Measurements from ENCODE around the gene DNAH2. TPM values are rescaled to one million over a fixed set of nuclear protein-coding genes. Genes with fewer than 3 reads are reported as not detected.

Gene DNAH2
- total and polyA plus RNA-seq, 9 of the 15 experiments (the other 6 are each of a cell fraction or from before 2014, with no cell fraction given): 0.03 TPM; not detected in 8

DNA sequence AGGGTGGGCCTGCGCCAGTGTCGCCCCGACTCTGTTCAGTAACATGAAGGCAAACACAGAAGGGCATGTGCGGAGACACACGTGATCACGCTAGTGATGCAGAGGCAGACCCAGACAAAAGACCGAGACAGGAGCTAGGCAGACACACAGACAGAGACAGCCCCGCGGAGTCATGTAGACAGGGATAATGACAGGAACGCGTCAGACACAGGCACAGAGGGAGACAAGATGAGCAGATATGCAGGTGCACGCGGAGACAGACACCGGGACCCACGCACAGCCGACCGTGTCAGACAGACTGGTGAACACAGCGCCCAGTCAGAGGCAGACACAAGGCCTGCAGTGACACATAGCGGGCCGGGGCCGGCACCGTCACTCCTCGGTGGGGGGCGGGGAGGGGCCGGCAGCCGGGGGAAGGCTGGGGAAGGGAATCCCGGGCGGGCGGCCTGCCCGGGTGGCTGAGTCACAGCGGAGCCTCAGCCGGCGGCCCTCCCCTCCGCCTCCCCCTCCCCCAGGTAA is 123.9 kb downstream of the DNAH2 start (continued):
- TF ChIP-seq, protein P1, sequence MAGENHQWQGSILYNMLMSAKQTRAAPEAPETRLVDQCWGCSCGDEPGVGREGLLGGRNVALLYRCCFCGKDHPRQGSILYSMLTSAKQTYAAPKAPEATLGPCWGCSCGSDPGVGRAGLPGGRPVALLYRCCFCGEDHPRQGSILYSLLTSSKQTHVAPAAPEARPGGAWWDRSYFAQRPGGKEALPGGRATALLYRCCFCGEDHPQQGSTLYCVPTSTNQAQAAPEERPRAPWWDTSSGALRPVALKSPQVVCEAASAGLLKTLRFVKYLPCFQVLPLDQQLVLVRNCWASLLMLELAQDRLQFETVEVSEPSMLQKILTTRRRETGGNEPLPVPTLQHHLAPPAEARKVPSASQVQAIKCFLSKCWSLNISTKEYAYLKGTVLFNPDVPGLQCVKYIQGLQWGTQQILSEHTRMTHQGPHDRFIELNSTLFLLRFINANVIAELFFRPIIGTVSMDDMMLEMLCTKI (IDR thresholded peaks at IDR 0.05; ENCODE audit: partially characterized antibody): no peak
- TF ChIP-seq ZEB2 (IDR thresholded peaks at IDR 0.05) (peak; percentile 50; the same call in 1 of the 2 replicates), CBFA2T3 (IDR thresholded peaks at IDR 0.05) (peak; percentile 37), FOXA3 (CRISPR knock-in tag; conservative IDR thresholded peaks at IDR 0.05 in 1 of 2, IDR thresholded peaks at IDR 0.05 in 1 of 2) (0 out of 4 replicates have a peak, but pooled peaks of 1 of the 2 experiments have one; percentile 23), CTBP1 (IDR thresholded peaks at IDR 0.05; ENCODE audit: borderline replicate concordance) (peak; percentile 67; the same call in 1 of the 2 replicates), SREBF1 (IDR thresholded peaks at IDR 0.05; ENCODE audit: borderline replicate concordance, low read depth, low read length) (no peak), ILF3 (IDR thresholded peaks at IDR 0.05; ENCODE audit: borderline replicate concordance) (no peak), HNRNPH1 (optimal IDR thresholded peaks at IDR 0.05; ENCODE audit: low read depth, low read length) (no peak), NFE2 (IDR thresholded peaks at IDR 0.05; ENCODE audit: low read depth) (peak; percentile 18; the same call in 1 of the 2 replicates), TEAD4 (IDR thresholded peaks at IDR 0.05; ENCODE audit: low read length) (no peak), TEAD4 (CRISPR knock-in tag; IDR thresholded peaks at IDR 0.05; ENCODE audit: borderline replicate concordance) (0 out of 2 replicates have a peak, but pooled peaks have one; percentile 48), PCBP2 (IDR thresholded peaks at IDR 0.05; ENCODE audit: low read depth, low read length, poor library complexity, severe bottlenecking) (no peak), ARID1B (IDR thresholded peaks at IDR 0.05) (peak; percentile 31), ZNF668 (CRISPR knock-in tag; IDR thresholded peaks at IDR 0.05) (no peak)
- TF ChIP-seq, protein P2, sequence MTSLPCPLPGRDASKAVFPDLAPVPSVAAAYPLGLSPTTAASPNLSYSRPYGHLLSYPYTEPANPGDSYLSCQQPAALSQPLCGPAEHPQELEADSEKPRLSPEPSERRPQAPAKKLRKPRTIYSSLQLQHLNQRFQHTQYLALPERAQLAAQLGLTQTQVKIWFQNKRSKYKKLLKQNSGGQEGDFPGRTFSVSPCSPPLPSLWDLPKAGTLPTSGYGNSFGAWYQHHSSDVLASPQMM (CRISPR knock-in tag; IDR thresholded peaks at IDR 0.05): no peak
- TF ChIP-seq, protein P3, sequence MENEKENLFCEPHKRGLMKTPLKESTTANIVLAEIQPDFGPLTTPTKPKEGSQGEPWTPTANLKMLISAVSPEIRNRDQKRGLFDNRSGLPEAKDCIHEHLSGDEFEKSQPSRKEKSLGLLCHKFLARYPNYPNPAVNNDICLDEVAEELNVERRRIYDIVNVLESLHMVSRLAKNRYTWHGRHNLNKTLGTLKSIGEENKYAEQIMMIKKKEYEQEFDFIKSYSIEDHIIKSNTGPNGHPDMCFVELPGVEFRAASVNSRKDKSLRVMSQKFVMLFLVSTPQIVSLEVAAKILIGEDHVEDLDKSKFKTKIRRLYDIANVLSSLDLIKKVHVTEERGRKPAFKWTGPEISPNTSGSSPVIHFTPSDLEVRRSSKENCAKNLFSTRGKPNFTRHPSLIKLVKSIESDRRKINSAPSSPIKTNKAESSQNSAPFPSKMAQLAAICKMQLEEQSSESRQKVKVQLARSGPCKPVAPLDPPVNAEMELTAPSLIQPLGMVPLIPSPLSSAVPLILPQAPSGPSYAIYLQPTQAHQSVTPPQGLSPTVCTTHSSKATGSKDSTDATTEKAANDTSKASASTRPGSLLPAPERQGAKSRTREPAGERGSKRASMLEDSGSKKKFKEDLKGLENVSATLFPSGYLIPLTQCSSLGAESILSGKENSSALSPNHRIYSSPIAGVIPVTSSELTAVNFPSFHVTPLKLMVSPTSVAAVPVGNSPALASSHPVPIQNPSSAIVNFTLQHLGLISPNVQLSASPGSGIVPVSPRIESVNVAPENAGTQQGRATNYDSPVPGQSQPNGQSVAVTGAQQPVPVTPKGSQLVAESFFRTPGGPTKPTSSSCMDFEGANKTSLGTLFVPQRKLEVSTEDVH (IDR thresholded peaks at IDR 0.05; ENCODE audit: low read depth, partially characterized antibody): no peak
- TF ChIP-seq, protein P4, sequence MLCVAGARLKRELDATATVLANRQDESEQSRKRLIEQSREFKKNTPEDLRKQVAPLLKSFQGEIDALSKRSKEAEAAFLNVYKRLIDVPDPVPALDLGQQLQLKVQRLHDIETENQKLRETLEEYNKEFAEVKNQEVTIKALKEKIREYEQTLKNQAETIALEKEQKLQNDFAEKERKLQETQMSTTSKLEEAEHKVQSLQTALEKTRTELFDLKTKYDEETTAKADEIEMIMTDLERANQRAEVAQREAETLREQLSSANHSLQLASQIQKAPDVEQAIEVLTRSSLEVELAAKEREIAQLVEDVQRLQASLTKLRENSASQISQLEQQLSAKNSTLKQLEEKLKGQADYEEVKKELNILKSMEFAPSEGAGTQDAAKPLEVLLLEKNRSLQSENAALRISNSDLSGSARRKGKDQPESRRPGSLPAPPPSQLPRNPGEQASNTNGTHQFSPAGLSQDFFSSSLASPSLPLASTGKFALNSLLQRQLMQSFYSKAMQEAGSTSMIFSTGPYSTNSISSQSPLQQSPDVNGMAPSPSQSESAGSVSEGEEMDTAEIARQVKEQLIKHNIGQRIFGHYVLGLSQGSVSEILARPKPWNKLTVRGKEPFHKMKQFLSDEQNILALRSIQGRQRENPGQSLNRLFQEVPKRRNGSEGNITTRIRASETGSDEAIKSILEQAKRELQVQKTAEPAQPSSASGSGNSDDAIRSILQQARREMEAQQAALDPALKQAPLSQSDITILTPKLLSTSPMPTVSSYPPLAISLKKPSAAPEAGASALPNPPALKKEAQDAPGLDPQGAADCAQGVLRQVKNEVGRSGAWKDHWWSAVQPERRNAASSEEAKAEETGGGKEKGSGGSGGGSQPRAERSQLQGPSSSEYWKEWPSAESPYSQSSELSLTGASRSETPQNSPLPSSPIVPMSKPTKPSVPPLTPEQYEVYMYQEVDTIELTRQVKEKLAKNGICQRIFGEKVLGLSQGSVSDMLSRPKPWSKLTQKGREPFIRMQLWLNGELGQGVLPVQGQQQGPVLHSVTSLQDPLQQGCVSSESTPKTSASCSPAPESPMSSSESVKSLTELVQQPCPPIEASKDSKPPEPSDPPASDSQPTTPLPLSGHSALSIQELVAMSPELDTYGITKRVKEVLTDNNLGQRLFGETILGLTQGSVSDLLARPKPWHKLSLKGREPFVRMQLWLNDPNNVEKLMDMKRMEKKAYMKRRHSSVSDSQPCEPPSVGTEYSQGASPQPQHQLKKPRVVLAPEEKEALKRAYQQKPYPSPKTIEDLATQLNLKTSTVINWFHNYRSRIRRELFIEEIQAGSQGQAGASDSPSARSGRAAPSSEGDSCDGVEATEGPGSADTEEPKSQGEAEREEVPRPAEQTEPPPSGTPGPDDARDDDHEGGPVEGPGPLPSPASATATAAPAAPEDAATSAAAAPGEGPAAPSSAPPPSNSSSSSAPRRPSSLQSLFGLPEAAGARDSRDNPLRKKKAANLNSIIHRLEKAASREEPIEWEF (CRISPR knock-in tag; IDR thresholded peaks at IDR 0.05): no peak

Data from K562 (cell line).